ENCODE measurements around the gene USH2A.

- TF ChIP-seq CTCF (IDR thresholded peaks at IDR 0.05) (no peak), POLR2A (IDR thresholded peaks at IDR 0.05; ENCODE audit: low read depth) (no peak), POLR2AphosphoS5 (IDR thresholded peaks at IDR 0.05) (no peak), EP300 (IDR thresholded peaks at IDR 0.05) (no peak)
Measured at GRCh38 chr1:215891266-215892057, 531.8 kb downstream of the USH2A start.
